GM19023 (cell line): Measurements from ENCODE around the gene PTGR3.
"Not testable (repeated sequence)": the region's sequence is repeated elsewhere in the genome, so short reads cannot be mapped to it uniquely, and the experiment has no call there.

Experiments used
- ATAC-seq: cut with Tn5 transposase; IDR thresholded peaks from one replicate; pipeline ENCODE4 v1.9.1; 2021; ENCODE audit warnings: mild to moderate bottlenecking, moderate library complexity; ENCODE audit not compliant: unreplicated experiment

Gene PTGR3

DNA sequence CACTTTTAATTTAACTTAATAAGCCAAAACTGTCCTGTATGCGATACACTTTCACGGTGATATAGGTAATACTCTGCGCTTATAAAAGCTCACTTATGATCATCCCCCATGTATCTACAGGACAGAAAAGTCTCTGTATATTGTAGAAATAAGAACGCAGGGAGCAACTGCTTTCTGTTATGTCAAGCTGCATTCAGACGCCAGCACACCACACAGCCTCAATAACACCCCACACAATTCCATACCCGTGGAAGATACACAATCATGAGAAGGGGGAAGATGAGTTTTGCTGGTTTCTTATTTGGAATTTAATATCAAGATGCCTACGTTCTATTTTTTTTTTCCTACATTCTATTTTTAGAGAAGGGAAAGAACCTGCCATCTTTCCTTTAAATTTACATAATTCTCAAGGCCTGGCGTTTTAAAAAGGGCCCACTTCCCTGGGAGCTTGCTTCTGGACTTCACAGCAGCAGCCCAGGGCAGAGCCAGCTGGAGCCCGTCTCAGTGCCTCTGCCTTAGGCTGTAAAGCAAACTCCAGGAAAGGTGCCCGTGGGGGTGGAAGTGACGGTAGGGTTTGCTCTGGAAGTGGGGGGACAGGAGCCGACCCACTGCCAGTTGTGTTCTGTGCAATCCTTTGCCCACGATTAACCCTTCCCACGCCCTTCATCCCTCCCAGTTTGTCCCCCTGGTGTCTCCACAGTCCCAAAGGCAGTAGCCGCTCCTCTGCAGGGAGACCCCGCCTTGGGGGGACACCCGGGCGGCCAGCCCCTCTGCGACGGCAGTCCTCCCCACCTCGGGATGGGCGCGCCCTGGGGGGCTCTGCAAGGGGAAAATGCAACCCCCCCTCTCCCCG is 5.3 kb downstream of the PTGR3 start:
- ATAC-seq: no peak

DNA sequence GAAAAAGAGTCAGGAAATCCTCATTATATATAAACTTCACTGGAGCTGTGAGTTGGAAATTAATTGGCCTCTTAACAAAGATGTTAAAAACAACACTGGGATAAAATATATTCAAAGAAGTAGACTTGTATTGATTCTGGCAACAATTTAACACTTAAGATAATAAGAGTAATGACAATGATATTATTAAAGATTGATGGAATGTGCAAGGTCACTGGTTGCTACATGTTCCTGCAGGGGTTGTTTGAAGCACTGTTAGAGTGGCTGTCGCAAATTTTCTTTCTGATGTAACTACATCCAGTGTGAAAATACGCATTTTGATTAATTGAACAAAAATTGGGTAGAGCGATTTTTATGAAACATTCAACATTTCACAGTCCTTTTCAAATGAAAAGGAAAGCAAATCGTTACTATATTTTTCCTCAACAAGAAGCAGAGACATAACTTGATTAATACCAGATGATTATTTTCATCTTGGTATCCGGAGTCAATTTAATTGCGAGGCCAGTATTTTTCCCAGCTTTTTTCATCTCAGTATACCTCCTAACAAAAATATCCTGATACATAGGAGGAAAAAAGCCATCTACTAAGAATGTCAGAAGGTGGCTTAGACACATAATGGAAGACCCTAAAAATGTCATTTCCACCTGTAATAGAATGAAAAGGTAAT is 6.1 kb downstream of the PTGR3 start:
- ATAC-seq: no peak

DNA sequence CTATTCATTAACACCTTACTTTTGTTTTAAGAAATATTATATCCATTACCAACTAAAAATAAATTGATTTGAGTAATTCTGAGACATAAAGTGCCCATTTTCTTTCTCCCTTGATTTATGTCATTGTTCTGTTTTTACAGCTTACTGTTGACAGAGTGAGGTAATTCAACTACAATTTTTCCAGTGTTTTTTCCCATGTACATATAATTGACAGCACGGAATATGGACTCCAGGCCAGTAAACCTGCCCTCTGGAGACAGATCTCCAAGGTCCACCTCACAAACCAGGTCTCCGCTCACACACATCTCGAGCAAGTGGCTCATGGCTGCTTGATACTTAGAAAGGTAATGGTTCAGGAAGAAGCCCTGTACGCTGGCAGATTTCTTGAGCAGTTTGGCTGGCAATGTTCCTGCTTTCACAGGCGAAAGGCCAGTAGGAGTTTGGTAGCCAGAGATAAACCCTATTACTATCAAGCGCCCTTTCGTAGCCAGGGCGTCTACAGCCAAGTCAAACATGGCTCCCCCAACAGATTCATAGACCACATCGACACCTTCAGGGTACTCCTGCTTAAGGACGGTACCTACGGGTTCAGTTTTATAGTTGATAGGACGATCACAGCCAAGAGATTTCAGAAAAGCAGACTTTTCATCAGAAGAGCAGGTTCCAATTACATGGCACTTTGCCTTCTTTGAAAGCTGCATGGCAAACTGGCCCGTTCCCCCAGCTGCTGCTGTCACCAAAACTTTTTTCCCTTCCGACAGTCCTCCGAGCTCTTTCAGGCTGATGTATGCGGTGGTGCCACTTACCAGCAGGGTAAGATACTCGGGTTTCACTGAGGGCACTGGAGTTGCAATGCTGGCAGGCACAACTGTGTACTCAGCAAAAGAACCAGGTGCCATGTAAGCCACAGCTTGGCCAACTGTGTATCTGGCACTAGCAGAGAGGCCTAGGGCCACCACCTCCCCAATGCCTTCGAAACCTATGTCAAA is 7.4 kb downstream of the PTGR3 start:
- no peak for ATAC-seq

DNA sequence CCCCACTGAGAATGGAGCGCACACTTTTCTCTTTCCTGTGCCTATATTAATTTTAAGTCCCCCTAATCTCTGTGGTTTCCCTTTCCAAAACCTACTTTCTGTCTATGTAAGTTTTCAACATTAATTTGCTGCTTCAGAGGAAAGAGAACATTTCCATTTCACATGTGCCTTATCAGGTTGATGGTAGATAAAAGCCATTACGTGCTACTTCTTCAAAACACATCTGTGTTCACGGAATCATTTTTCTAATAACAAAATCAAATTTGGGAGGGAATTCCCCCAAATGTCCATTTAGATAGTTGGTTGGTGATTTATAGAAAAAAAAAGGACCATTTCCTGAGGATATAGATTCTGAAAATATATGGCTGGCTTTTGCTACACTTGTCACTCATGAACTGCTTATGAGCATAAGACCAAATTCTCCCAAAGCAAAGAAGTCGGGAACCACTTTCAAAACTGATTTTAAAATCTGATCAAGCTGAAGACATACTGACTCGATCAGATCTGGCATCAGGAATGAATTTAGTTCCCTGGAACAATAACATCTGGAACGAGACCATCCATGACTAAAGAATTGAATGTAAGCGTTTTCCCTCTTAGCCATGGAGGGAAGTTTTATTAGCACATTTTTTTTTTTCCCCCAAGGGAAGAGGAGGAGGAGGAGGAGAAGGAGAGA is 8.2 kb downstream of the PTGR3 start:
- ATAC-seq: no peak

DNA sequence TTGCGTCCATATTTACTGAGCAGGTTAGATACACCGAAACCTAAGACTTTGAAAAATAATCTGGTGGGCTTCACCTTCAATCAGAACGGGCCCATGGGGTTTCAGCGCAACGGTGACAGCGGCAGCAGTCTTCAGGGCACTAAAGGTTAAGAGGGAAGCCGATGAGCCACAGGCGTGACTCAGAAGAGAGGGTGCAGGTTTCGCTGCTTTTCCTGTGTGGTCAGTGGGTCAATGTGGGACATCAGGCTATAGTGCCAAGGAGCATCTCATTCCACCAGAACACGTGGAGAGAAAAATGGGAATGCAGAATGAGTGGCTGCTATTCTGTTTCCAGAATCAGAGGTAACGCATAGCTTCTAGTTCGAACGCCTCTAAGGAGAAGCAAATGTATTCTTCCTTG is 8.9 kb downstream of the PTGR3 start:
- no peak for ATAC-seq

DNA sequence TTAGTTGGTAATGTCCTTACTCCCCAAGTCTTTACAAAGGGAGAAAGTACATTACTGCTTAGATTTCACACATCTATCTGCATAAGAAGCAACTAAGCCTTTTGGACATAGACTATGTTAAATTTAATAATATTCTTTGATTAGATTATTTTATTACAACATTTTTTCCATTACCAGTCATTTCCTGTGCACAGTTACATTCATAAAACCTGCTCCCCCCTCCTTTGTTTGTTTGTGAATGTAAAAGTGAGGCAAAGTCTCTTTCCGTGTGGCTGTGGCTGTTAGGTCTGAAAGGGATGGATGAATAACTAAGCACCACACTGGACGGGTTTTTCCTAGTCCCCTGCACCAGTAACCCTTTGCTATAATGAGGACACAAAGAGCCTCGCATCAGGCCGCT is 9.6 kb downstream of the PTGR3 start:
- no peak for ATAC-seq

DNA sequence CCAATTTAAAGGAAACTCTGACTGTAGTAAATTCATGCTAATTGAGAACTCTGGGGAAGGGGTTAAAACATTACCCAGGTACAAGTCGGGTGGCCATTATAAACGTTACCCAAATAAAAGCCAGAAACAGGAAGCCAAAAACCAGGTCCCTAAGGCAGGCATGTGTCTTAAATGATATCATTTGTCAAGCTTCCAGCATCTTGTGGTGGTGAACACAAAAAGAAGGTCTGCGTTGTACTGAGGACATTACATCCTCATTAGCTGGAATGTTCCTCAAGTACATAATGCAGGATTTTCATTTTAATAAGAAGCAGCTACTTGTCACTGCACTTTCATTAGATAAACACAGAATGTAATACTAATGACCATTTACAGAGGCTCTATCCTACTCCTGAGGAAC is 10.9 kb downstream of the PTGR3 start:
- ATAC-seq: no peak

DNA sequence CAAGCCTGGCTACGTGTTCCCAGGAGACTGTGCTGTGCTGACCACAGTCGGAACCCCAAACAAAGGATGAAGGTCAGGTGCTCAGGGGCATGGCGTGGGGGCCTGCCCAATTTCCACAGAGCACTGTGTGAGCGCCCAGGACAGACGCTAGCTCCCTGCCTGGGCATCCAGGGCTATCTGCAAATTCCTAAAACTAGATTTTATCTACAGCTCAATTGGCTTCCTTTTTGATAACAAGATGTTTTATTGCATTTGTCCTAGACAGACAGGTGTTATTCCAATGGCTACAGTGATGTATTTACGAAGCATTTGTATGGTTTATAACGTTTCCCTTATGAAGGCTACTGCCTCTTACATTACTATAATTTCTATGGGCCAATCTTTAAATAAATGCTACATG is 16.0 kb downstream of the PTGR3 start:
- ATAC-seq: no peak

DNA sequence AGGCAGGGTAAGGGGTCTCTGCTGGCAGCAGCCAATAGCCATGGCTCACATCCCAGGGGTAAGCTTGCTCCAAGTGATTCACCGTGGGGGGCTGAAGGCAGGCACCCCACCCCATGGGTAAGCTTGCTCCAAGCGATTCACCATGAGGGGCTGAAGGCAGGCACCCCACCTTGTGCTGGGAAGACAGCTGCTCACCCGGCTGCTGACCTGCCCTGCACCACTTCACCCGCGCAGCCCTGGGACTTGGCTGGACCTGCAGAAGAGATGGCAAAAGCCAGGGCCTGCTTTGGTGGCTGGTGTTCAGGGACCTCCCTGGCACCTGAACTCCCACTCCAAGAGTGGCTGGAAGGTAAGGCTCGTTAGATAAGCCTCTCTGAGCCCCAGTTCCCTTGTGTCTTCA is 19.2 kb downstream of the PTGR3 start:
- no peak for ATAC-seq

DNA sequence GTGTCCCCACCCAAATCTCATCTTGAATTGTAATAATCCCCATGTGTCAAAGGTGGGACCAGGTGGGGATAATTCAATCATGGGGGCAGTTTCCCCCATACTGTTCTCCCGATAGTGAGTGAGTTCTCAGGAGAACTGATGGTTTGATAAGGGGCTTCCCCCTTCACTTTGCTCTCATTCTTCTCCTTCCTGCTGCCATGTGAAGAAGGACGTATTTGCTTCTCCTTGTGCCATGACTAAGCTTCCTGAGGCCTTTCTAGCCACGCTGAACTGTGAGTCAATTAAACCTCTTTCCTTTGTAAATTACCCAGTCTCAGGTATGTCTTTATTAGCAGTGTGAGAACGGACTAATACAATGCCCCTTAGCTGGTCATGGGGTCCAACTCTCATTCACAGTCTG is 21.2 kb downstream of the PTGR3 start:
- not testable (repeated sequence) for ATAC-seq

DNA sequence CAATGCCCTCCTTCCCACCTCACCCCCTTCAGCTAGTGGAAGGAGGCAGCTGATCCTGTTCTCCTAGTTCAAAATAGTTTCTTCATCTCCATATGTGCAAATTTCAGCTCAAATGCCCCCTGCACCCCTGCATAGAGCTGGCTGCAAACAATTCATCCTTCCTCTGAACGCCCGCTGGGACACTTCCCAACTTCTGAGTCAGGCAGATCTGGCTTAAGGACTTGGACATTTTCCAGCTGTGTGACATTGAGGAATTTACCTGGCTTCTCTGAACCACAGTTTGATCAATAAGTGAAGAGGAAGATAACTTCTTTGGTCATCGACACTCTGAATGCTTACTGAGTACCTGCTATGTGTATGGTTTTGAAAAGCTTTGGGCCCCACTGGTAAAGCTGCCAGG is 23.5 kb downstream of the PTGR3 start:
- ATAC-seq: no peak

DNA sequence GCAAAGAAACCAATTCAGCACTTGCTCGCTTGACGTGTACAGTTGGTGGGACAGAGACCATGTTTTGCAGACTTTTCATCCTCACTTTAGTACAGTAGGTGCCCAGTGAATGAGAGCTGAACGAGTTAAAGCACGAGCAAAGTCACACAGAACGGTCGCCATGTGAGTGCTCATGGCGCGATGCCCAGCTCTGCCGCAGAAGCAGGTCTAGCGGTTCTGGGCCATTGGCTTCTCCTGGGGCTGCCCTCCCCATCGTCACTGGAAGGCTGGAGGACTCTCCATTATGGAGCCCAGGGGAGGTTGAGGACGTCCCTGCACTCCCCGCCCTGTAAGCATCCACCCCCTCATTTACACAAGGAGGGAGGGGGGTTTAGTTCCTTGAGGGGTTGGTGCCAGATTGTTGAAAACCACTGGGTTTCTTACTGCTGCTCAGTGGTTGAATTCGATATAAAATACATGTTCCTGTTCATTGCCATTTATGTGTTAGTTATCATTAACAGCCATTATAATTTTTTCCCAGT is 24.9 kb downstream of the PTGR3 start:
- ATAC-seq: no peak

DNA sequence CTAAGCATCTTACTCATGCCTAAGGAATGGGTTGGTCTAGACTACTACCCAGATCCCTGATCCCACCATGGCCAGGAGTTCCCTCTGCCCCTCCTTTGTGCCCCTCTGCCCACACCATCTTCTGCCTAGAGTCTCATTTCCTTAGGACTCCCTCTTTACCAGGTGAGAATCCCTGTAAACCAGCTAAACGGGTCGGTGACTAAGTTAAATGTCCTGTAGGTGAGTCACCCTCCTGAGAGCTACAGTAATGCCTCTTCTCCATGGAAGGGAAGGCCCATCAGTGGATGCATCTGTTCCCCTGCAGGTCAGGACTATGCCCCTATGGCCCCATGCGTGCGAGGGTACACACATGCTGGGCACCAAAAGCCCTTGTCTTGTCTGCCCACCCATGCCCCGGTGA is 25.4 kb downstream of the PTGR3 start:
- no peak for ATAC-seq

DNA sequence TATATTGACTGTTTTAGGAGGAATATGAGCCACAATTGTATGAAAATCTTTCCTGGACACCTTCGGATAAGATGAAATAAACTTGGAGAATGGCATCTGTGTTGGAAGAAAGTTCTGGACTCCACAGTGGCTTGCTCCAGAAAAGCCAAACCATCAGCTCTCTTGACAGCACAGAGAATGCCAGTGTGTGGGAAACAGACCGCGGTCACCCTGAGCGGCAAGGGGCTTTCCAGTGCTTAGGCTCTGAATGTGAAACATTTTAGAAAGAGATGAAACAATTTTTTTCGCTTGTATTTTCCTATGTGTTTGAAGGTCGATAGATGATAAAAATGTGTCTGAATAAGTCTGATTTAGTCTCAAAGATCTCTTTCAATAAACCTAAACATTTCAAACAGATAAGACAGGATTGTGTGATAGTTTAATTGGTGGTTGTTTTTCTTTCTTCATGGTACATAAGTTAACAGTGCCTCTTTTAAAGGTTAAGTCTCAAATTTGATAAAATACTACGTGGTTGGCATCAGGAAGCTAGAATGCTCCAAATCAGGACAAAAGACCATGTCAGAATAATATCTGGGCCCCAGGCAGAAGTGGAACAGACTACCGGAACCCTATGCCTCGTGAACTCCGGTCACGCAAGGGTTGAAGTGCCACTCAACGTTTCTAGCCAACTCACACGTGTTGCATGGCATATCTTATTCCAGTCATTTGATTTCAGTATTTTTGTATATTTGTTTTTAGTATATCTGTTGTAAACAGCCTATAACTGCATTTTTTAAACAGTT is 28.9 kb downstream of the PTGR3 start:
- no peak for ATAC-seq

DNA sequence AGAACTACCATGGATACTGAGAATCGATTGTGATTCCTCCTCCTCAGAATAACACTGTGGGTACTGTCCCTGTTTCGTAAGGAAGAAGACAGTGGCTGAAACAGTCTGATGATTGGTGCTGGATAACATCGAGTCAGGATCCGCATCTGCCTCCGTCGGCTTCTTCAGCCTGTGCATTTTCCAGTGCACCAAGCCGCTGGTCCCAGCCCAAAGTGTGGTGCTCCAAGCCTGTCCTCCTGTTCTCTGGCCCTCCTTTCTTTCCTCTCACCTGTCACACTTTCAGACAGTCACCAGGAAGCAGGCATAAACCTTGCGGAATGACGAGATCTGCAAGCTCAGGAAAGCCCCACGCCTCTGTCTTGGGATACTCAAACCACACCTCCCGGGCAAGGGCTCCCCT is 30.6 kb downstream of the PTGR3 start:
- no peak for ATAC-seq

DNA sequence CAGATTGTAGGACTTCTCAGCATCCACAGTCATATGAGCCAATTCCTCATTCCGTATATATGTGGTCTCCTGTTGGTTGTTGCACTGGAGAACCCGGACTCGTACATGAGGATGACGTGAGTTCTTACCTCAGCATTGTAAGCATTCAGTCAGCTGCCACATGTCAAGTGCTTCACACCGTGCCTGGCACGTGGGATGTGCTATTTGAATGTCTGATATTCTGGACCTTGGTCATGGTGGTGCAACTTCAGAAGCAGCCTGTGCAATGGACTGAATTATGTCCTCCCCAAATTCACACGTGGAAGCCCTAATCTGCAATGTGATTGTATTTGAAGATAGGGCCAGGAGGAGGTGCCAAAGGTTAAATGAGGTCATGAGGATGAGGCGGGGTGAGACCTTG is 32.1 kb downstream of the PTGR3 start:
- no peak for ATAC-seq

DNA sequence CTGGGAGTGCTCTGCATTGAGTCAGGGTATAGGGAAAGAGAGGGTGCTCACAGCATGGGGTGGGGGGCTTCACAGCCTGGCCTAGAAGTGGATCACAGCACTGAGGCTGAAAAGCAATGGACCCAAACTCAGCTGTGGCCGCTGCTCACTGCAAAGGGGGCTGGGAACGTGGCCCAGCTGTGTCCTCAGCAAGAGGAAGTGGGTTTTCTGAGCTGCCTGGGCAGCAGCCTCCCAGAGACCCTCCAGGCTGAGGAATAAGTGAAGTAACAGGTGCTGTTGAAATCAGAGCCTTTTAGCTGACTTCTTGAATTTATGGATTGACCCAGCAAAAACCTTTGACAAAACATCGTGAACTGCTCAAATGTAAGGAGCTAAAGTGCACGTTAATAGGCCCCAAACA is 35.2 kb downstream of the PTGR3 start:
- no peak for ATAC-seq

DNA sequence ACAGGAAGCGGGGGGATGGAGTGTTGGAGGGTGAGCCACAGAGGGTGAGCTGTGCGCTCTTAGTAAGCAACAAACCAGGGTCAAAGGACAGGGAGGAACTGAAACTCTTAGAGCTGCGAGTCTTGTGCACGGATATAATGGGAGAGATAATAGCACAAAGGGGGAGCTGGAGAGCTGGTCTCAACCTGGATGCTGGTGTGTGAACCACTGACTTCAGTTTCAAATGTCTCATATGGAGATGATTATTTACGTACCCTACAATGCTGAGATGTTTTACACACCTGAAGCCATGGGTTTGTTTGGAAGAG is 35.9 kb downstream of the PTGR3 start:
- ATAC-seq: peak; percentile 100

DNA sequence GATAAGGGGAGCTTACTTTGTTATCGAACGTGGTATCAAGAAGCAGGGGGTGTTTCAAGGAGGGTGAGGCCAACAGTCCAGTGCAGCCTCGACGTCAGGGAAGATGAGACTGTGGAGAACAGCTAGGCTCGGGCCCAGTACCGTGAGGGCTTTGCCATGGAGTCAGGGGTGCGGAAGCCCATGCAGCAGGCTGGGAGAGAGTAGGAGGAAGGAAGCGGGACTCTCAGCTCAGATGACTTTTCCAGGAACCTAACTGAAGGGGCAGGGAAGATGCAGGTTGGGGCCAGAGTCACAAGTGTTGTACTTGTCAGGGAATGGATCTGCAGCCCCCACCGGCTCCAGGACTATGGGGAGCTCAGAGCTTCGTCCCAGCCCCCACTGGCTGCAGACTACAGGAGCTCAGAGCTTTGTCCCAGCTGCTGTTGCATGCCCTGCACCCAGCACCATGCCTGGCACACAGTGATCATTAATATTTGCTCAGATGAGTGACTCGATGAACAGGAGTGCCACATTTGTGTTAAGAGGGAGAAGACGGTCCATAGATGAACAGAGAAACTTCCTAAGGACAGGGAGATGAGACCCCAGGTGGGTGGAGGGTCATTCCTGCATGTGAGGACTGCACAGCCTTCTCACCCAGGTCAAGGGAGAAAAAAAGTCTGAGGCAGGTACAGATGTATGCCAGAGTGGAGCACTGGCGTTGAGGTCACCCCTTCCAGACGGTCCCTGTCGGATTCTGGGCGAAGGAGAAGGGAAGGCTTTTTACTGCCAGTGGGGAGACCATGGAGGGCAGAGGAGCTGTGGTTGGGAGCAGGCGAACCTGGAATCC is 36.4 kb downstream of the PTGR3 start:
- ATAC-seq: peak; percentile 27
